Suprapubic skin (tissue), 4 donors: ENCODE results near the gene STARD9. TPM values are rescaled to one million over a fixed set of nuclear protein-coding genes. Genes with fewer than 3 reads are reported as not detected.
"Not testable (repeated sequence)": the region's sequence is repeated elsewhere in the genome, so short reads cannot be mapped to it uniquely, and the experiment has no call there.

ENCODE experiments used
- DNase-seq, 2 donors: peaks; one replicate each; pipeline ENCODE4 v3.0.0-alpha.2; 2019; ENCODE audit warnings: low spot score in 2 of 2
- H3K27ac ChIP-seq: fragments of 200-600 bp; sonication (generic); one replicate; pipeline ENCODE4 v1.5.1; 2019
- H3K27me3 ChIP-seq: fragments of 200-600 bp; sonication (generic); one replicate; pipeline ENCODE4 v1.5.1; 2019
- H3K36me3 ChIP-seq: fragments of 200-600 bp; sonication (generic); one replicate; pipeline ENCODE4 v1.5.1; 2019
- H3K4me1 ChIP-seq: fragments of 200-600 bp; sonication (generic); one replicate; pipeline ENCODE4 v1.5.1; 2019
- H3K4me3 ChIP-seq: fragments of 200-600 bp; sonication (generic); one replicate; pipeline ENCODE4 v1.5.1; 2019; ENCODE audit warnings: mild to moderate bottlenecking
- H3K9me3 ChIP-seq: fragments of 200-600 bp; sonication (generic); one replicate; pipeline ENCODE4 v1.5.1; 2019
- EP300 ChIP-seq: sonication (generic); formaldehyde crosslinking; IDR thresholded peaks from one replicate; pipeline ENCODE4 v1.6.1; 2017; ENCODE audit warnings: antibody characterized with exemption
- POLR2A ChIP-seq, 2 donors: fragments of 450-650 bp; IDR thresholded peaks; one replicate each; pipeline ENCODE4 v1.6.1; 2017; ENCODE audit warnings: antibody characterized with exemption in 2 of 2, mild to moderate bottlenecking in 2 of 2, moderate library complexity in 2 of 2
- POLR2AphosphoS5 ChIP-seq, 3 donors: sonication (generic); formaldehyde crosslinking; IDR thresholded peaks; one replicate each; pipeline ENCODE4 v1.6.1; 2017; ENCODE audit warnings: antibody characterized with exemption in 3 of 3
- WGBS: methylation state at CpG from one replicate; pipeline ENCODE4 v1.1.5; 2018; 5-methylcytosine and 5-hydroxymethylcytosine counted together
- total RNA-seq, 4 donors: library from RNA; depleted of rRNA; stranded (reverse); fragments of >200 nt; gene quantifications; one replicate each; pipeline ENCODE4 v1.1.0, GENCODE V29; 2016
- TF ChIP-seq, protein P1 (sequence below), 2 donors: fragments of 200-600 bp in 1 of 2; fragments of 450-650 bp in 1 of 2; sonication (generic) in 1 of 2; IDR thresholded peaks; one replicate each; pipeline ENCODE4 v1.5.1; 2016 to 2019; ENCODE audit warnings: antibody characterized with exemption in 2 of 2, mild to moderate bottlenecking in 1 of 2, moderate library complexity in 1 of 2

Gene STARD9
- total RNA-seq, 4 donors from 2014 or later = 5.0 to 24.6 (median 7.6) TPM

- Histone ChIP-seq H3K4me1 (peaks cover 42% of the 10 kb centered on the region), H3K27ac (peak within 1 kb of the TSS; percentile 89), H3K36me3 (peaks cover 18% of the 10 kb centered on the region), H3K4me3 (peak within 1 kb of the TSS; percentile 80), H3K27me3 (no peaks in the 10 kb centered on the region), H3K9me3 (no peaks in the 10 kb centered on the region)
- no peak for TF ChIP-seq EP300
- TF ChIP-seq POLR2AphosphoS5 (IDR thresholded peaks at IDR 0.05) = peak; percentile 29 to 95 (median 89)
- TF ChIP-seq, protein P1, sequence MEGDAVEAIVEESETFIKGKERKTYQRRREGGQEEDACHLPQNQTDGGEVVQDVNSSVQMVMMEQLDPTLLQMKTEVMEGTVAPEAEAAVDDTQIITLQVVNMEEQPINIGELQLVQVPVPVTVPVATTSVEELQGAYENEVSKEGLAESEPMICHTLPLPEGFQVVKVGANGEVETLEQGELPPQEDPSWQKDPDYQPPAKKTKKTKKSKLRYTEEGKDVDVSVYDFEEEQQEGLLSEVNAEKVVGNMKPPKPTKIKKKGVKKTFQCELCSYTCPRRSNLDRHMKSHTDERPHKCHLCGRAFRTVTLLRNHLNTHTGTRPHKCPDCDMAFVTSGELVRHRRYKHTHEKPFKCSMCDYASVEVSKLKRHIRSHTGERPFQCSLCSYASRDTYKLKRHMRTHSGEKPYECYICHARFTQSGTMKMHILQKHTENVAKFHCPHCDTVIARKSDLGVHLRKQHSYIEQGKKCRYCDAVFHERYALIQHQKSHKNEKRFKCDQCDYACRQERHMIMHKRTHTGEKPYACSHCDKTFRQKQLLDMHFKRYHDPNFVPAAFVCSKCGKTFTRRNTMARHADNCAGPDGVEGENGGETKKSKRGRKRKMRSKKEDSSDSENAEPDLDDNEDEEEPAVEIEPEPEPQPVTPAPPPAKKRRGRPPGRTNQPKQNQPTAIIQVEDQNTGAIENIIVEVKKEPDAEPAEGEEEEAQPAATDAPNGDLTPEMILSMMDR (IDR thresholded peaks at IDR 0.05) = no peak
- peak in 1 of 2 donors; percentile 65 for TF ChIP-seq POLR2A (IDR thresholded peaks at IDR 0.05)
- DNase-seq = peak; percentile 92
- under 1% methylated on average over 37 of the region's 71 CpGs for WGBS
These were observed 27.0 kb upstream of the STARD9 start, which contains the start of the genes HAUS2 and LRRC57 for GRCh38 chr15:42548249-42549031. Gene HAUS2 (plus strand): TSS chr15:42548838. CDS start chr15:42548873, 35 bp downstream. Gene LRRC57 (minus strand): TSS chr15:42548793. CDS start chr15:42548434, 359 bp downstream.

GRCh38 chr15:42549032-42549491 is 26.3 kb upstream of the STARD9 start:
- TF ChIP-seq POLR2A (IDR thresholded peaks at IDR 0.05) = no peak
- TF ChIP-seq, protein P1 (IDR thresholded peaks at IDR 0.05) = no peak
- no peak for TF ChIP-seq EP300
- TF ChIP-seq POLR2AphosphoS5 (IDR thresholded peaks at IDR 0.05) = no peak
- Histone ChIP-seq H3K27me3 (no peaks in the 10 kb centered on the region), H3K9me3 (no peaks in the 10 kb centered on the region), H3K36me3 (peaks cover 12% of the 10 kb centered on the region), H3K4me1 (peaks cover 42% of the 10 kb centered on the region), H3K4me3 (peak overlapping the region; percentile 80), H3K27ac (peak overlapping the region; percentile 89)
- WGBS = 2% methylated on average over 15 of the region's 15 CpGs
- no peak for DNase-seq

GRCh38 chr15:42549741-42550392 is 25.5 kb upstream of the STARD9 start:
- TF ChIP-seq EP300 (no peak), POLR2AphosphoS5 (IDR thresholded peaks at IDR 0.05) (no peak), POLR2A (IDR thresholded peaks at IDR 0.05) (no peak)
- TF ChIP-seq, protein P1 (IDR thresholded peaks at IDR 0.05) = no peak
- peaks cover 42% of the 10 kb centered on the region for H3K4me1 ChIP-seq
- H3K4me3 ChIP-seq = peak overlapping the region; percentile 80
- H3K36me3 ChIP-seq = peaks cover 3% of the 10 kb centered on the region
- no peaks in the 10 kb centered on the region for H3K9me3 ChIP-seq
- no peak for DNase-seq
- 68% methylated on average over 12 of the region's 12 CpGs for WGBS
- no peak overlapping the region for H3K27ac ChIP-seq
- no peaks in the 10 kb centered on the region for H3K27me3 ChIP-seq

DNA sequence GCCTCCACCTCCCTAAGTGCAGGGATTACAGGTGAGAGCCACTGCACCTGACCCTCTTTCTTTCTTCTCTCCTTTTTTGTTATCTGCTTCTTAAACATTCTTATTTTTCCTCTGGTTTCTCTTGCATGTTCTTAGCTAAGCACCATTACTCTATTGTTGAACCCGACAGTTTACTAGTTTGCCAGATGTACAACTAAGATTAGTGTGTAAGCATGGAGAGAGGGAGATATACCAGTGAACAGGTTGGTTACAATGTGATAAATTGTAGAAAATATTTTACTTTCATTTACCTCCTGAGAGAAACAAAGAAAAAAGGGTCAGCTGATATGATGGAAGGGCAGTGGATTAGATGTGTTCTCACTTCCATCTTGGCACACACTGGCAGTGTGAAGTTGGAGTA is 21.9 kb upstream of the STARD9 start:
- TF ChIP-seq, protein P1 (IDR thresholded peaks at IDR 0.05) = no peak
- no peak for TF ChIP-seq POLR2A (IDR thresholded peaks at IDR 0.05)
- no peak for TF ChIP-seq POLR2AphosphoS5 (IDR thresholded peaks at IDR 0.05)
- TF ChIP-seq EP300 = no peak
- no peaks in the 10 kb centered on the region for H3K9me3 ChIP-seq
- peaks cover 5% of the 10 kb centered on the region for H3K36me3 ChIP-seq
- H3K27ac ChIP-seq = no peak overlapping the region
- DNase-seq = no peak
- H3K4me3 ChIP-seq = no peak overlapping the region
- H3K4me1 ChIP-seq = peaks cover 16% of the 10 kb centered on the region
- H3K27me3 ChIP-seq = no peaks in the 10 kb centered on the region
- WGBS = 94% methylated on average over 1 of the region's 1 CpG

GRCh38 chr15:42556550-42557207 is 18.7 kb upstream of the STARD9 start:
- 90% methylated on average over 12 of the region's 12 CpGs for WGBS
- not testable (repeated sequence) for H3K27ac ChIP-seq, DNase-seq, H3K27me3 ChIP-seq, H3K4me3 ChIP-seq, H3K9me3 ChIP-seq, H3K4me1 ChIP-seq
- peaks cover 36% of the 10 kb centered on the region for H3K36me3 ChIP-seq
